SU-DHL-6 (cell line): ENCODE data around the gene PRICKLE1.

Source experiments
- H2AFZ ChIP-seq: fragments of 200-600 bp; sonication (generic); 2 replicates; pipeline ENCODE4 v1.6.1; 2014; ENCODE audit warnings: low read depth, mild to moderate bottlenecking, moderate library complexity, mixed read lengths, antibody characterized with exemption, low read length; ENCODE audit not compliant: severe bottlenecking
- H3F3A ChIP-seq: fragments of 200-600 bp; shearing (Covaris generic); 2 replicates; pipeline ENCODE4 v1.6.0; 2016; ENCODE audit warnings: antibody characterized with exemption, mild to moderate bottlenecking; ENCODE audit not compliant: insufficient read depth
- H3K27ac ChIP-seq: fragments of 200-600 bp; sonication (generic); 2 replicates; pipeline ENCODE4 v1.5.1; 2016; ENCODE audit warnings: low read depth, mild to moderate bottlenecking, low read length, moderate library complexity, mixed read lengths
- H3K27me3 ChIP-seq: fragments of 200-600 bp; sonication (generic), shearing (Covaris generic); 2 replicates; pipeline ENCODE4 v1.6.0; 2014; ENCODE audit warnings: mild to moderate bottlenecking, low read length
- H3K36me3 ChIP-seq: fragments of 200-600 bp; sonication (generic); 2 replicates; pipeline ENCODE4 v1.6.1; 2014; ENCODE audit warnings: mild to moderate bottlenecking, low read length, mixed read lengths
- H3K4me2 ChIP-seq: fragments of 300-600, 200-600 bp; shearing (Covaris generic), sonication (generic); 2 replicates; pipeline ENCODE4 v1.6.0; 2014; ENCODE audit warnings: low read length, low read depth, mild to moderate bottlenecking; ENCODE audit not compliant: poor library complexity, severe bottlenecking
- H3K4me3 ChIP-seq: fragments of 200-600 bp; sonication (generic); 2 replicates; pipeline ENCODE4 v1.5.1; 2014; ENCODE audit warnings: antibody characterized with exemption, low read length, mild to moderate bottlenecking, mixed read lengths; ENCODE audit not compliant: insufficient read depth, poor library complexity, severe bottlenecking
- H3K79me2 ChIP-seq: fragments of 200-600 bp; sonication (generic); 2 replicates; pipeline ENCODE4 v1.6.1; 2014; ENCODE audit warnings: mild to moderate bottlenecking, low read length, moderate library complexity; ENCODE audit not compliant: insufficient read depth
- H3K9ac ChIP-seq: fragments of 200-600 bp; sonication (generic); 2 replicates; pipeline ENCODE4 v1.7.0; 2014; ENCODE audit warnings: mild to moderate bottlenecking, low read length
- H3K9me2 ChIP-seq: fragments of 200-600 bp; sonication (generic); replicated peaks from 2 replicates; pipeline ENCODE4 v1.6.1; 2014; ENCODE audit warnings: low read length; ENCODE audit not compliant: insufficient read depth
- H3K9me3 ChIP-seq: fragments of 200-600 bp; sonication (generic); 2 replicates; pipeline ENCODE4 v1.6.1; 2014; ENCODE audit warnings: low read length, mixed read lengths; ENCODE audit not compliant: insufficient read depth
- H4K20me1 ChIP-seq: fragments of 200-600 bp; sonication (generic); 2 replicates; pipeline ENCODE4 v1.6.1; 2014; ENCODE audit warnings: low read depth, mild to moderate bottlenecking, antibody characterized with exemption, low read length, moderate library complexity, mixed read lengths
- EZH2phosphoT487 ChIP-seq: fragments of 200-600 bp; sonication (generic), shearing (Covaris generic); conservative IDR thresholded peaks from 2 replicates; pipeline ENCODE4 v1.6.1; 2018; ENCODE audit warnings: mild to moderate bottlenecking, antibody characterized with exemption, low read length, moderate library complexity, mixed read lengths
- TF ChIP-seq, protein P1 (sequence below): fragments of 200-600 bp; sonication (generic); IDR thresholded peaks from one replicate; pipeline ENCODE4 v1.5.1; 2017; ENCODE audit warnings: antibody characterized with exemption, mild to moderate bottlenecking, low read length, moderate library complexity; ENCODE audit not compliant: insufficient read depth, poor library complexity, severe bottlenecking

Gene PRICKLE1

DNA sequence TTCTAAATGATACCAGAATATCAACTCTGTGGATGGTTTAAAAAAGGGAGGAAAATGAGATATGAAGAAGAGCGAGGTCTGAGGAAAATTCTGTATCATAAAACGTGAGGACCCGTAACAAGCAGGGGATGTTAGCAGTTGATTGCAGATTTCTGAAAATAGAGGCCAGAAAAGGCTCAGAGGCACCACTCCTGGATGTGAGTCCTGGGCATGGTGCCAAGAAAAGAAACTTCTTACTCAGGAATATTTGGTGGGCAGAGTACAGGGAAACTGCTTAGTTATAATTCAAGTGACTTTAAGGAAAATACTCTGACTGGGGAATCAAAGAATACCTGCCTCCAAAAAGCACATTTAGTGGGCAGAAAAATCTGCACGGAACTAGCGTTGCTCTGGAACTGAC is 85.5 kb downstream of the PRICKLE1 start:
- no peaks in the 10 kb centered on the region for H3F3A ChIP-seq
- H3K4me2 ChIP-seq = no peak overlapping the region
- H4K20me1 ChIP-seq = no peaks in the 10 kb centered on the region
- H3K36me3 ChIP-seq = no peaks in the 10 kb centered on the region
- no peaks in the 10 kb centered on the region; the same call in 1 of the 2 replicates for H3K27me3 ChIP-seq
- H3K9me3 ChIP-seq = no peaks in the 10 kb centered on the region
- TF ChIP-seq EZH2phosphoT487 = no peak
- TF ChIP-seq, protein P1, sequence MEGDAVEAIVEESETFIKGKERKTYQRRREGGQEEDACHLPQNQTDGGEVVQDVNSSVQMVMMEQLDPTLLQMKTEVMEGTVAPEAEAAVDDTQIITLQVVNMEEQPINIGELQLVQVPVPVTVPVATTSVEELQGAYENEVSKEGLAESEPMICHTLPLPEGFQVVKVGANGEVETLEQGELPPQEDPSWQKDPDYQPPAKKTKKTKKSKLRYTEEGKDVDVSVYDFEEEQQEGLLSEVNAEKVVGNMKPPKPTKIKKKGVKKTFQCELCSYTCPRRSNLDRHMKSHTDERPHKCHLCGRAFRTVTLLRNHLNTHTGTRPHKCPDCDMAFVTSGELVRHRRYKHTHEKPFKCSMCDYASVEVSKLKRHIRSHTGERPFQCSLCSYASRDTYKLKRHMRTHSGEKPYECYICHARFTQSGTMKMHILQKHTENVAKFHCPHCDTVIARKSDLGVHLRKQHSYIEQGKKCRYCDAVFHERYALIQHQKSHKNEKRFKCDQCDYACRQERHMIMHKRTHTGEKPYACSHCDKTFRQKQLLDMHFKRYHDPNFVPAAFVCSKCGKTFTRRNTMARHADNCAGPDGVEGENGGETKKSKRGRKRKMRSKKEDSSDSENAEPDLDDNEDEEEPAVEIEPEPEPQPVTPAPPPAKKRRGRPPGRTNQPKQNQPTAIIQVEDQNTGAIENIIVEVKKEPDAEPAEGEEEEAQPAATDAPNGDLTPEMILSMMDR = no peak
- H2AFZ ChIP-seq = no peak overlapping the region
- no peaks in the 10 kb centered on the region for H3K9me2 ChIP-seq
- H3K27ac ChIP-seq = no peak overlapping the region
- no peaks in the 10 kb centered on the region for H3K79me2 ChIP-seq
- no peak overlapping the region for H3K4me3 ChIP-seq
- no peak overlapping the region for H3K9ac ChIP-seq

DNA sequence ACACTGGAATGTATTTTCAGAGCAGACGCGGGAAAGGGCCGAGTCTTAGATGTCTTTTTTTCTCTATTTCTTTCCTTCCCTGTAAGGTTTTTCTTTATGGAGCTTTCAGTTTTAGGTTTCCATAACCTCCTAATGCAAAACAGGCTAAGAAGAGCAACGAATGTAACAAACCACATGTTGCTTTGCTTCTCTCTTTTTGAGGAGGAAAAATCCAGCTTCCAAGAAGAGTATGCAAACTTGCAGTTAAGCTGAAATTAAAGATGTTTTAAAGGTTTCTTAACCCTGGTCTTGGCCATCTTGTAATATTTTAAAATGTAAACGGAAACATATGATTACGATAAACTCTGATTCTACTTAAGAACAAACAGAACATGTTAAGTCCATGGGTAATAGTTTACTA is 86.9 kb downstream of the PRICKLE1 start:
- no peaks in the 10 kb centered on the region for H4K20me1 ChIP-seq
- H3K36me3 ChIP-seq = no peaks in the 10 kb centered on the region
- H3K9me2 ChIP-seq = no peaks in the 10 kb centered on the region
- no peaks in the 10 kb centered on the region; the same call in 1 of the 2 replicates for H3K27me3 ChIP-seq
- H3K9me3 ChIP-seq = no peaks in the 10 kb centered on the region
- no peak overlapping the region for H3K9ac ChIP-seq
- H3K4me2 ChIP-seq = no peak overlapping the region
- H3F3A ChIP-seq = no peaks in the 10 kb centered on the region
- TF ChIP-seq, protein P1 = no peak
- TF ChIP-seq EZH2phosphoT487 = no peak
- no peak overlapping the region for H3K4me3 ChIP-seq
- no peak overlapping the region for H2AFZ ChIP-seq
- H3K27ac ChIP-seq = no peak overlapping the region
- no peaks in the 10 kb centered on the region for H3K79me2 ChIP-seq

DNA sequence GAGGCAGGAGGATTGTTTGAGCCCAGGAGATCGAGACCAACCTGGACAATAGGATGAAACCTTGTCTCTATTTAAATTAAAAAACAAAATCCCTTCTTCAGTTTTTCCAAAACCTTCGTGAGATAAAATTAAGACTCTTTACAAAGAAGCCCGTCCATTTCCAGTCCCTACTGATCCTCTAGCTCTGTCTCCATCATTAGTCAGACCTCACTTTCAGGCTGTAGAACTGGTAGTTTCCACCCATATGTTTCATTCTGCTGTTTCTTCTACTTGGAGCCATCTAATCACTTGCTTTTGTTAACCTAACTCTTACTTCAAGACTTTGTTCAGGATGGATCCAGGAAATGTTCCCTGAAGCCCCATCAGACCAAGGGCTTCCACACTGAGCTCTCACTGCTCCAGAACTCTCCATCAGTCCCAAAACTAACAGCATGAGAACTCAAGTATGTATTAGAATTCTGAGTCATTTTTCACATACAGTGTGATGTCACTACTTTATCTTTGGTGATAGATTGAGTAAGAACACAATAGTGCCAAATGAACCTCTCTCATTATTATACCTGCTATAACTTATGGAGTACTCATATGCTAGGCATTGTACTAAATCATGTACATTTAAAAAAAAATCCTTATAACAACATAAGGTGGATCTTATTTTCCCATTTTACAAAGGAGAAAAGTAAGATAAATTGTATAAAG is 90.8 kb downstream of the PRICKLE1 start:
- Histone ChIP-seq H3K9me3 (no peaks in the 10 kb centered on the region), H2AFZ (no peak overlapping the region), H3F3A (no peaks in the 10 kb centered on the region), H3K79me2 (no peaks in the 10 kb centered on the region), H3K27me3 (no peaks in the 10 kb centered on the region), H3K4me2 (no peak overlapping the region), H3K4me3 (no peak overlapping the region), H4K20me1 (no peaks in the 10 kb centered on the region), H3K9me2 (no peaks in the 10 kb centered on the region), H3K36me3 (no peaks in the 10 kb centered on the region), H3K9ac (no peak overlapping the region), H3K27ac (no peak overlapping the region)
- TF ChIP-seq, protein P1 = no peak
